SJSA1 (cell line): Measurements from ENCODE around the gene TWSG1. TPM values are rescaled to one million over a fixed set of nuclear protein-coding genes. Genes with fewer than 3 reads are reported as not detected.
"Not testable (repeated sequence)": the region's sequence is repeated elsewhere in the genome, so short reads cannot be mapped to it uniquely, and the experiment has no call there.

Experiments
- DNase-seq, 2 experiments: peaks; one replicate each; pipeline ENCODE4 v3.0.0-alpha.2; 2015 to 2020; ENCODE audit warnings: low spot score in 2 of 2, low read depth in 1 of 2
- H3K27ac ChIP-seq: fragments of 250-450 bp; sonication (Bioruptor Pico); 2 replicates; pipeline ENCODE4 v1.5.1; 2020; ENCODE audit warnings: mild to moderate bottlenecking, moderate library complexity
- H3K27me3 ChIP-seq: fragments of 250-450 bp; sonication (Bioruptor Pico); replicated peaks from 2 replicates; pipeline ENCODE4 v1.5.1; 2020; ENCODE audit warnings: mild to moderate bottlenecking, moderate library complexity
- H3K36me3 ChIP-seq: fragments of 250-450 bp; sonication (Bioruptor Pico); 2 replicates; pipeline ENCODE4 v1.5.1; 2020; ENCODE audit warnings: mild to moderate bottlenecking
- H3K4me1 ChIP-seq: fragments of 250-450 bp; sonication (Bioruptor Pico); replicated peaks from 2 replicates; pipeline ENCODE4 v1.6.1; 2021; ENCODE audit warnings: mild to moderate bottlenecking
- H3K4me3 ChIP-seq: fragments of 250-450 bp; sonication (Bioruptor Pico); 2 replicates; pipeline ENCODE4 v1.5.1; 2020; ENCODE audit warnings: mild to moderate bottlenecking
- H3K9me3 ChIP-seq: fragments of 250-450 bp; sonication (Bioruptor Pico); replicated peaks from 2 replicates; pipeline ENCODE4 v1.5.1; 2020; ENCODE audit warnings: mild to moderate bottlenecking
- total RNA-seq: library from RNA; depleted of rRNA; stranded (reverse); fragments of >200 nt; shearing (Covaris generic); gene quantifications from 2 replicates; pipeline ENCODE4 v1.2.3, GENCODE V29; 2014; rRNA removed

The TWSG1 gene
- total RNA-seq, 1 experiment from 2014 or later = 153 TPM

- H3K4me3 ChIP-seq = no peak overlapping the region
- no peak overlapping the region for H3K27ac ChIP-seq
- no peaks in the 10 kb centered on the region; the same call in 1 of the 2 replicates for H3K9me3 ChIP-seq
- H3K36me3 ChIP-seq = no peaks in the 10 kb centered on the region
- H3K4me1 ChIP-seq = no peaks in the 10 kb centered on the region
- no peak for DNase-seq
- H3K27me3 ChIP-seq = no peaks in the 10 kb centered on the region
These were observed 112.8 kb downstream of the TWSG1 start for GRCh38 chr18:9447334-9447733.

GRCh38 chr18:9449600-9450414 lies 115.2 kb downstream of the TWSG1 start:
- H3K4me3 ChIP-seq = no peak overlapping the region

GRCh38 chr18:9450920-9451319 lies 116.3 kb downstream of the TWSG1 start:
- not testable (repeated sequence) for H3K4me3 ChIP-seq, H3K4me1 ChIP-seq, H3K27ac ChIP-seq, H3K27me3 ChIP-seq, H3K9me3 ChIP-seq, H3K36me3 ChIP-seq, DNase-seq

More at GRCh38 chr18:9449600-9450414, 115.2 kb downstream of the TWSG1 start:
- no peak for DNase-seq
- no peaks in the 10 kb centered on the region for H3K27me3 ChIP-seq
- H3K27ac ChIP-seq = no peak overlapping the region
- H3K4me1 ChIP-seq = no peaks in the 10 kb centered on the region
- H3K9me3 ChIP-seq = no peaks in the 10 kb centered on the region; the same call in 1 of the 2 replicates
- H3K36me3 ChIP-seq = no peaks in the 10 kb centered on the region

Other genes with a start within 250 kb of the TWSG1 start
- gene NDUFV2, start 232.1 kb upstream of the TWSG1 start, total RNA-seq = 160 and 229 TPM in 2 replicates
- 30.7 and 38.8 TPM in 2 replicates for gene ANKRD12, start 198.0 kb upstream of the TWSG1 start, total RNA-seq
- 85.3 and 104 TPM in 2 replicates for gene RALBP1, start 140.7 kb downstream of the TWSG1 start, total RNA-seq